ENCODE results near the gene TBC1D4. TPM values are rescaled to one million over a fixed set of nuclear protein-coding genes. Genes with fewer than 3 reads are reported as not detected.

The TBC1D4 gene
- polyA plus RNA-seq, 1 donor from 2014 or later, result 3.9 TPM

GRCh38 chr13:75393839-75394520, 88.0 kb downstream of the TBC1D4 start:
- TF ChIP-seq, protein P1, sequence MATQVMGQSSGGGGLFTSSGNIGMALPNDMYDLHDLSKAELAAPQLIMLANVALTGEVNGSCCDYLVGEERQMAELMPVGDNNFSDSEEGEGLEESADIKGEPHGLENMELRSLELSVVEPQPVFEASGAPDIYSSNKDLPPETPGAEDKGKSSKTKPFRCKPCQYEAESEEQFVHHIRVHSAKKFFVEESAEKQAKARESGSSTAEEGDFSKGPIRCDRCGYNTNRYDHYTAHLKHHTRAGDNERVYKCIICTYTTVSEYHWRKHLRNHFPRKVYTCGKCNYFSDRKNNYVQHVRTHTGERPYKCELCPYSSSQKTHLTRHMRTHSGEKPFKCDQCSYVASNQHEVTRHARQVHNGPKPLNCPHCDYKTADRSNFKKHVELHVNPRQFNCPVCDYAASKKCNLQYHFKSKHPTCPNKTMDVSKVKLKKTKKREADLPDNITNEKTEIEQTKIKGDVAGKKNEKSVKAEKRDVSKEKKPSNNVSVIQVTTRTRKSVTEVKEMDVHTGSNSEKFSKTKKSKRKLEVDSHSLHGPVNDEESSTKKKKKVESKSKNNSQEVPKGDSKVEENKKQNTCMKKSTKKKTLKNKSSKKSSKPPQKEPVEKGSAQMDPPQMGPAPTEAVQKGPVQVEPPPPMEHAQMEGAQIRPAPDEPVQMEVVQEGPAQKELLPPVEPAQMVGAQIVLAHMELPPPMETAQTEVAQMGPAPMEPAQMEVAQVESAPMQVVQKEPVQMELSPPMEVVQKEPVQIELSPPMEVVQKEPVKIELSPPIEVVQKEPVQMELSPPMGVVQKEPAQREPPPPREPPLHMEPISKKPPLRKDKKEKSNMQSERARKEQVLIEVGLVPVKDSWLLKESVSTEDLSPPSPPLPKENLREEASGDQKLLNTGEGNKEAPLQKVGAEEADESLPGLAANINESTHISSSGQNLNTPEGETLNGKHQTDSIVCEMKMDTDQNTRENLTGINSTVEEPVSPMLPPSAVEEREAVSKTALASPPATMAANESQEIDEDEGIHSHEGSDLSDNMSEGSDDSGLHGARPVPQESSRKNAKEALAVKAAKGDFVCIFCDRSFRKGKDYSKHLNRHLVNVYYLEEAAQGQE (IDR thresholded peaks at IDR 0.05; ENCODE audit: borderline replicate concordance), result no peak
- no peaks in the 10 kb centered on the region for H3F3A ChIP-seq (ENCODE audit: insufficient read depth, low read length, poor library complexity, severe bottlenecking)
- no peak overlapping the region for H3K4me2 ChIP-seq (ENCODE audit: low read length)
- no peaks in the 10 kb centered on the region for H4K20me1 ChIP-seq (ENCODE audit: insufficient read depth)
- no peaks in the 10 kb centered on the region for H3K27me3 ChIP-seq (ENCODE audit: insufficient read depth, low read depth, low read length)
- H3K9me3 ChIP-seq (ENCODE audit: low read length), result no peaks in the 10 kb centered on the region
- no peaks in the 10 kb centered on the region for H3K36me3 ChIP-seq (ENCODE audit: insufficient read depth, low read length)
- no peak overlapping the region for H3K27ac ChIP-seq (ENCODE audit: low read length)
- H3K79me2 ChIP-seq (replicated peaks; ENCODE audit: insufficient read depth, low read length), result no peaks in the 10 kb centered on the region
- H3K4me3 ChIP-seq (ENCODE audit: low read length), result no peak overlapping the region
- H3K9ac ChIP-seq (ENCODE audit: low read length), result no peak overlapping the region
- H2AFZ ChIP-seq (ENCODE audit: low read depth, low read length), result no peak overlapping the region
- no peaks in the 10 kb centered on the region for H3K9me2 ChIP-seq (ENCODE audit: insufficient read depth, low read length)

DNA sequence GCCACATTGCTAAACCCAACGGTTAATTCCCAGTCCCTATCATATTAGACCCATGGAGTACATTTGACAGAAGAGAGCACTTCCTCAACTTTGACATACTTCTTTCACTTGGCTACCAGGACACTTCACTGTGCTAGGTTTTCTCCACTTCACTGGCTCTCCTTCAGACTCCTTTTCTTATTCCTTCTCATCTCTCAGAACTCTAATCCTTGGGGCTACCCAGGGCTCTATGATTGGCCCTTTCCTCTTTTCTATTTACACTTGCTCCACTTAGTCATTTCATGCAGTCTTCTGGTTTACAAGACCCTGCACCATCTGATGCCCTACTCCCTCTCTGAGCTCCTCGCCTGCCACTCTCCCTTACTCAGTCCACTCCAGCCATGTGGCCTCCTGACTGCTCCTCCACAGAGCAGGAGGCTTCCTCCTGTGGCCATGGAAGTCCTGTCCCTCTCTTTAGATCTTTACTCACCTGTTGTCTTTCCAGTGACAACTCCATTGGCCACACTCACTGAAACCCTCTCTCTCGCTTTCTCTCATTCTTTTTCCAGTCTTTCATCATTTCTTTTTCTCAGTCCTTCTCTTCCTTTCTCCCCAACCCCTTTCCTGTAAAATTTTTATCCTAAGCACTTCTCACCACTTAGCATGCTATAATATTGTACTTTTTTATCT, 90.4 kb downstream of the TBC1D4 start:
- no peak overlapping the region for H3K27ac ChIP-seq (ENCODE audit: low read length)
- no peaks in the 10 kb centered on the region for H3K79me2 ChIP-seq (replicated peaks; ENCODE audit: insufficient read depth, low read length)
- H4K20me1 ChIP-seq (ENCODE audit: insufficient read depth), result no peaks in the 10 kb centered on the region
- TF ChIP-seq EP300 (conservative IDR thresholded peaks at IDR 0.05; ENCODE audit: poor library complexity, severe bottlenecking), result no peak
- TF ChIP-seq MXI1 (conservative IDR thresholded peaks at IDR 0.05; ENCODE audit: poor library complexity, severe bottlenecking), result no peak
- TF ChIP-seq, protein P1 (IDR thresholded peaks at IDR 0.05; ENCODE audit: borderline replicate concordance), result no peak
- TF ChIP-seq SMC3 (conservative IDR thresholded peaks at IDR 0.05; ENCODE audit: poor library complexity), result no peak
- no peak for TF ChIP-seq CTCF (IDR thresholded peaks at IDR 0.05; ENCODE audit: poor library complexity, severe bottlenecking)
- TF ChIP-seq EZH2 (IDR thresholded peaks at IDR 0.05; ENCODE audit: borderline replicate concordance, insufficient read depth, low read length, poor library complexity, severe bottlenecking), result no peak
- no peak for TF ChIP-seq POLR2AphosphoS5 (IDR thresholded peaks at IDR 0.05)
- no peak for TF ChIP-seq TAF1 (IDR thresholded peaks at IDR 0.05; ENCODE audit: low read depth)
- H3F3A ChIP-seq (ENCODE audit: insufficient read depth, low read length, poor library complexity, severe bottlenecking), result no peaks in the 10 kb centered on the region
- H3K9me3 ChIP-seq (ENCODE audit: low read length), result no peaks in the 10 kb centered on the region
- no peak overlapping the region for H3K9ac ChIP-seq (ENCODE audit: low read length)
- no peak overlapping the region for H3K4me3 ChIP-seq (ENCODE audit: low read length)
- H3K27me3 ChIP-seq (ENCODE audit: insufficient read depth, low read depth, low read length), result no peaks in the 10 kb centered on the region
- no peaks in the 10 kb centered on the region for H3K9me2 ChIP-seq (ENCODE audit: insufficient read depth, low read length)
- H3K4me2 ChIP-seq (ENCODE audit: low read length), result no peak overlapping the region
- no peak overlapping the region for H2AFZ ChIP-seq (ENCODE audit: low read depth, low read length)
- no peaks in the 10 kb centered on the region for H3K36me3 ChIP-seq (ENCODE audit: insufficient read depth, low read length)
